Activated CD8-positive, alpha-beta memory T cell treated with anti-CD3 and anti-CD28 coated beads, Interleukin-2, amount 50 U/mL, for 1 hour (primary cell): Measurements from ENCODE around the gene GLTP.

ENCODE experiments used
- DNase-seq: peaks from one replicate; pipeline ENCODE4 v3.0.0-alpha.2; 2020; ENCODE audit errors: extremely low read depth

GLTP gene

DNA sequence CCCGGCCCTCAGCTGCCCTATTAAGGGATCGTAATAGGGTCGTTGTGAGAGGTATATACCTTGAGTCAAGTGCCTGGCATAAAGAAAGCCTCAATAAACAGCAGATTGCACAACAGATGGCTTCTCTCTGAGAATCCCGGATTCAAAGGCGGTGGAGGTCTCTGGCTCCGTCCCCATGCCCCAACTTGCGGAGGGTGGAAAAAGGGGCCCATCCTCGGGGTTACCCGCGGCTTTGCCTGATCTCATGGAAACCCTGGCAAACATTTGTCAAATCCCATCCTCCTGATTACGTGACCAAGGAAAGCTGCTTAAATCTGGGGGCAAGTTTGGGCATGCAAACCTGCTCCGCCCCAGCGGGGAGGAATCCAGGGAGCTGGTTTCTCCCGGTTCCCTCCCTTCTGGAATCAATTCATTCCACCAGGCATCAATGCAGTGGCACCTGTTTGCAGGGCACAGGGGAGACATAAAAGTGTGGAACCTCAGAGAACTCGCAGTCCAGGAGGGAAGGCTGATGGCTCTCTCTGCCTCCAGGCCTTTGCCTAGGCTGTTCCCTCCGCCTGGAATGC, 59.4 kb downstream of the GLTP start:
- no peak for DNase-seq

DNA sequence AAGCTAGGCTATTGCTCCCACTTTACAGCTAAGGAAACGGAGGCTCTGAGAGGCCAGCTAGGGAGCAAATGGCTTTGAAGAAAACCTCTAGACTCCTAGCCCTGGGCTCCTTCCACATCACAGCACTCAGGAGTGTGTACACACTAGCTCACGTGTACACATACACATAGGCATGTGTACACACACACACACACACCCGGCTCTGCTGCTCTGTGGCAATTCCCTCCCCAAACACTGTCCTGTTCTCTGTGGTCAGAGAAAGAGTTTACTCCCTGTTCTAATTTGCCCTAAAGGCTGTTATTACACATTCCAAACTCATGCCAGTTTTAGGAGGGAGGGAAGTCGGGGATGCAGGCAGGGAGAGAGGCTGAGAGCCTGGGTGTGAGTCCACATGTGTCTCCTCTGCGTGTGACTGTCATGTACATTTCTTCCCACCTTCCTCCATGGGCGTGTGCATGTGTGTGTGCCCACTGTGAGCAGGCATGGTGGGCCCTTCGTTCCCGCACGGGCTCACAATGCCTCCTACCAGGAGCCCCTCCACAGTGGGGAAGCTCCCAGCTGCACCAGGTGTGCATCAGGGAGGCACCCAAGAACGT, 61.3 kb downstream of the GLTP start:
- no peak for DNase-seq

DNA sequence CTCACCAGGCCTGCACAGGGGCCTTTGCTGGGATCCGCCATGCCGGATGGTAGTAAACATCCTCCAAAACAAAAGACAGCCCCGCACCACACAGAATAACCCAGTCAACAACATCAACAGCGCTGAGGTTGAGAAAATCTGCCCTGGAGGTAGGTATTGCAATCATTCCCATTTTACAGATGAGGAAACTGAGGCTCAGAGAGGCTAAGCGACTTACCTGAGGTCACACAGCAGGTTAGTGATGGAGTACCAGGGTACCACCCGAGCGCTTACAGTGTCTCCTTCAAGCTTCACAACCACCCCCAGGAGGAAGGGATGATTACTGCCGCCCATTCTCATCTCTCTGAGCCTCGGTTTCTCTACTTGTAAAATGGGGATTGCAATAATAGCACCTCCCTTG, 62.1 kb downstream of the GLTP start:
- DNase-seq, result no peak

DNA sequence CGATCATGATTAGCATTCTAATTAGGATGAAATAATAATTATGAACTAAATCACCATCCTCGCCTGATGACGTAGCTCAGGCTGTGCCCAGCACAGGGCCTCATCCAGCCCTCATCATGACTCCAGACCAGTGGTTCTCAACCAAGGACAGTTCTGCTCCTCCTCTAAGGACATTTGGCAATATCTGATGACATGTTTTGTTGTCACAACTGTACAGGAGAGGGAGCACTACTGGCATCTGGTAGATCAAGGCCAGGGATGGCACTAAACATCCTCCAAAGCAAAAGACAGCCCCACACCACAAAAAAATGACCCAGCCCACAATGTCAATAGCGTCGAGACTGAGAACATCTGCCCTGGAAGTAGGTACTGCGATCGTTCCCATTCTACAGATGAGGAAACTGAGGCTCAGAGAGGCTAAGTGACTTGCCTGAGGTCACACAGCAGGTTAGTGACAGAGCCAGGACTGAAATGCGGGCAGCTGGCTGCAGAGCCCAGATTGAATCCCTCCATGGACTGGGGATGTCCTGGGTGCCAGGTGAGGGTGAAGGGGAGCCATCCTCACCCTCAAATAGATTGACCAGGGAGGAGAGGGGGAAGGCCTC, 62.6 kb downstream of the GLTP start:
- no peak for DNase-seq

DNA sequence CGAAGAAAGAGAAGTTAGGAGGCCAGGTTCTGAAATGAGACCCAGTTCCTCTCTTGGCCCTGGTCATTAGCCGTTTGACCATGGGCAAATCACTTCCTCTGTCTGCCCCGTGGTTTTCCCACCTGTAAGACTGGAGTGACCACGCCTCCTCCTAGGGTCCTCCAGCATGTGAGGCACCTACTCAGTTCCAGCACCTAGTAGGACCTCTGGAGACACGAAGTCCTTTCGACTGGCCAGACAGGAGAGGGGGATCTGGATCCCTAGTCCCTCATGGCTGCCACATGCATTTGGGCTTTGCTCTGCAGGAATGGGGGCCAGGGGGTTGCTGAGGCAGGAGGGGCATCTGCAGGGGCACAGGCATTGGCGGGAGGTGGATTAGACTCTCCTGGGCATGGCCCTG, 63.5 kb downstream of the GLTP start:
- no peak for DNase-seq

DNA sequence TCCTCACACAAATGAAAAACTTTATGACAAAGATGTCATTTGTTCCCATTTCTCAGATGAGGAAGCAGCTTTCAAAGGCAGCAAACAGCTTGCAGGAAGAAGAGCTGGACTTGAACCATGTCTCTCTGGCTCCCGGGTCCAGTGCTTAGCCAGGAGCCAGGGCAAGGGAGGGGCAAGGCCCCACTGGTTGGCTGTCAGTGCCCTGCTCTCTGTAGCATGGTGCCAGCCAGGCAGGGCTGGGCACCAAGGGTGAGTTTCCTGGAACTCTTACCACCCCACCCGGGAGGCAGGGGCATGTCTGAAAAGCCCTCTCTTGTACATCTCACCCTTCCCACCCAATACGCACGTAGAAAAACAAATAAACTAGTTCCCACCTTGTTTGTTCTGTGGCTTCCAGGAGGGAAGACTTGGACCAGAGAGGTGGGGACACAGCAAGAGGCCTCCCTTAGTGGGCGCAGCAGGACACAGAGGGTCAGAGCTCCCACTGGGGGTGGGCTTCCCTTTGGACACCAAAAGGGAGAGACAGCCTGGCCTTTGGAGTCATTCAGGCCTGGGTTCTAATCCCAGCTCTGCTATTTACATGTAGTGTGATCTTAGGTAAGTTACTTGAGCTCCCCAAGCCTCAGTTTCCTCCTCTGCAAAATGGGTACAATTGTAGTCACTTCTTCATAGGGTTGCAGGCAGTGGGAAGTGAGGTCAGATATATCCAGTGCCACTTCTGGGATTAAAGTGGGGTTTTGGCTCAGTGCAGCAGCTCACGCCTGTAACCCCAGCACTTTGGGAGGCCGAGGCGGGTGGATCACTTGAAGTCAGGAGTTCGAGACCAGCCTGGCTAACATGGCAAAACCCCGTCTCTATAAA, 64.4 kb downstream of the GLTP start:
- no peak for DNase-seq

DNA sequence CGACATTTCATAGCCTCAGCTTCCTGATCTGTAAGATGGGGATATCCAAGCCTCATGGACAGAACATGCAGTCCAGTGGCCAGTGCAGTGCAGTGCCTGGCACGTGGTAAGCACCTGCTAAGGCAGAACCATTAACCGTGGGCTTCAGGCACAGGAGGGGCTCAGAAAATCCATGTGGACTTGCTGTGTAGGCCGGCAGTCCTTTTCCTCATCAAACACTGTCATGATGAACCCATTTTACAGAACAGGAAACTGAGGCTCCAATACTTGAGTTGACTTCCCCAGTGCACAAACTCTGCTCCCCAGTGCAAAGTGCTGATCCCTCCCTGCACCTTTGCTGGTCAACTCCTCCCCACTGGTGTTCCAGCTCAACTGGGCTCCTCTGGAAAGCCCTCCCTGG, 65.1 kb downstream of the GLTP start:
- DNase-seq, result no peak

DNA sequence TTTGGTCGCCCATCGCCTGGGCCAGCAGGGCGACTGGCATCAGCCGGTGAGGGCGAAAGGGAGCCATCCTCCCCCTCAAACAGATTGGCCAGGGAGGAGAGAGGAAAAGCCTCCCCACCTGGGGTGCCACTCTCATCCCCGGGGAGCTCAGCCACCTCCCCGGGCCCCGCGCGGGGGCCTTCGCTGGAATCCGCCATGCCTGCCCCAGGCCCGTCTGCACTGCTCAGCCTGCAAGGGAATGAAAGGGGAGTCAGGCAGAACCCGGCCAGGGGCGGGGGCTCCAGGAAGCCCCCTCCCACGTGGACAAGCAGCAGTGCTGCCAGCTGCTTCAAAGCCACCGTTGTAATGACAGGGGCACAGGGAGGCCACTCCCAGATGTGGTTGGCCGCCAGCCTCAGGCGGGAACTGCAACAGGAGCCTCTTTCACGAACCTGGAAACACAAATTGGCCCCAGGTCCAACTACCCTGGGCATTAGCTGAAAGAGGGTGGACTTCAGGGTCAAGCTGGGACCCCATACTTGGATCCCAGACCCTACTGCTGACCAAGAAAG, 65.7 kb downstream of the GLTP start:
- no peak for DNase-seq

DNA sequence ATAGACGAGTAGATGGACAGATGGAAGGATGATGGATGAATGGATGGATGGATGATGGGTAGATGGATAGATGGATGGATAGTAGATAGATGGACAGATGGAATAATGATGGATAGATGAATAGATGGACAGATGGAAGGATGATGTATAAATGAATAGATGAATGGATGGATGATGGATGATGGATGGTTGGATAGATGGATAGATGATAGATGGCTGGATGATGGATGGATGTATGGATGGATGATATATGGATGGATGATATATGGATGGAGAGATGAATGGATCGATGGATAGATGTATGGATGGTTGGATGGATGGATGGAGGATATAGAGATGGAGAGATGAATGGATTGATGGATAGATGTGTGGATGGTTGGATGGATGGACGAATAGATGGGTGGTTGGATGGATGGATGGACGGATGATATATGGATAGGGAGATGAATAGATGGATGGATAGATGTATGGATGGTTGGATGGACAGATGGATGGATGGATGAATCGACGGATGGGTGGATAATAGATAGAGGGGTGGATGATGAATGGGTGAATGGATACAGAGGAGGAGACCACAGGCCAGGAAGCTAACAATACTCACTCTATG, 66.4 kb downstream of the GLTP start:
- no peak for DNase-seq

DNA sequence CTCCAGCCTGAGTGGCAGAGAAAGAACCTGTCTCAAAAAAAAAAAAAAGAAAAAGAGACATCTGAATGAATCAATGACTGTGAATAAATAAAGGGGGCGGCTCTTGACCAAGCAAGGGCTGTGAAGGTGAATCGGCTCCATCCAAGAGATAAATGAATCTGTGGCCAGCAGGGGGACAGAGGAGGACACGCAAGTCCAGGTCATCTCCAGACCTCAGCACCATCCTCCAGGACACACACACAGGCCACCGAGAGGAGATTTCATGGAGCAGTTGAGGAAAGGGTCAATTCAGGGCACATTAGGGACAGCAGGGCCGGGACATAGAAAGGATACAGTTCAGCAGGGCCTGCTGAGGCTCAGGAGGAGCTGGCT, 68.7 kb downstream of the GLTP start:
- DNase-seq, result no peak

DNA sequence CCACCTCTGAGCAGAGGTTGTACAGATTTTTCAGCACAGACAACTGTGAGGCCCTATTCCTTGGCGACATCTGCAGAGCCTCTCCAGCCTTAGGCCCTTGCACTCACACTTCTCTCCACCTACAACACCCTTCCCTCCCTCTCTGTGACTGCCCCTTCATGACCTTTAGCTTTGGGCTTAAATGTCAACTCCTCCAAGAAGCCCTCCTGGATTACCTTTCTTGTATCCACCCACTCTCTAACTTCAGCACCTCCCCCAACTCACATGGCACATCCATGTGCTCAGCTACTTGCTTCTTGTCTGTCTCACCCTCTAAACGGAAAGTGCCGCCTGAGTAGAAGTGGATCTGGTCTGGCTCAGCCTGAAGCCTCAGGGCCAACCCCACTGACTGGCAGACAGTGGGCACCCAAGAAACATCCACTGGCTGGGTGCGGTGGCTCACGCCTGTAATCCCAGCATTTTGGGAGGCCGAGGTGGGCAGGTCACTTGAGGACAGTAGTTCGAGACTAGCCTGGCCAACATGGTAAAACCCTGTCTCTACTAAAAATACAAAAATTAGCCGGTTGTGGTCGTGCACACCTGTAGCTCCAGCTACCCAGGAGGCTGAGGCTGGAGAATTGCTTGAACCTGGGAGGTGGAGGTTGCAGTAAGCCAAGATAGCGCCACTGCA, 69.3 kb downstream of the GLTP start:
- no peak for DNase-seq

DNA sequence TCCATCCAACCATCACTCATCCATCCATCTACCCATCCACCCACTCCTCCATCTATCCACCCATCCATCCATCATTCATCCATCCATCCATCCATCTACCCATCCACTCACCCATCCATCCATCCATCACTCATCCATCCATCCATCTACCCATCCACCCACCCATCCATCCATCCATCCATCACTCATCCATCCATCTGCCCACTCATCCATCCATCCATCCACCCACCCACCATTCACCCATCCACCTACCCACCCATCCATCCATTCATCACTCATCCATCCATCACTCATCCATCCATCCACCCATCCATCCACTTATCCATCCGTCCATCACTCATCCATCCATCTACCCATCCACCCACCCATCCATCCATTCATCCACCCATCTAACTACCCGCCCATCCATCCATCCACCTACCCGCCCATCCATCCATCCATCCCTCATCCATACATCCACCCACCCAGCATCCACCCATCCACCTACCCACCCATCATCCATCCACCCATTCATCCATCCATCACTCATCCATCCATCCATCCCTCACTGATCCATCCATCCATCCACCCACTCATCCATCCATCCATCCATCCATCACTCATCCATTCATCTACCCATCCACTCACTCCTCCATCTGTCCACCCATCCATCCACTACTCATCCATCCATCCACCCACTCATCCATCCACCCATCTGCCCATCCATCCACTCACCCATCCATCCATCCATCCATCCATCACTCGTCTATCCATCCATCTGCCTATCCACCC, 71.3 kb downstream of the GLTP start:
- no peak for DNase-seq

DNA sequence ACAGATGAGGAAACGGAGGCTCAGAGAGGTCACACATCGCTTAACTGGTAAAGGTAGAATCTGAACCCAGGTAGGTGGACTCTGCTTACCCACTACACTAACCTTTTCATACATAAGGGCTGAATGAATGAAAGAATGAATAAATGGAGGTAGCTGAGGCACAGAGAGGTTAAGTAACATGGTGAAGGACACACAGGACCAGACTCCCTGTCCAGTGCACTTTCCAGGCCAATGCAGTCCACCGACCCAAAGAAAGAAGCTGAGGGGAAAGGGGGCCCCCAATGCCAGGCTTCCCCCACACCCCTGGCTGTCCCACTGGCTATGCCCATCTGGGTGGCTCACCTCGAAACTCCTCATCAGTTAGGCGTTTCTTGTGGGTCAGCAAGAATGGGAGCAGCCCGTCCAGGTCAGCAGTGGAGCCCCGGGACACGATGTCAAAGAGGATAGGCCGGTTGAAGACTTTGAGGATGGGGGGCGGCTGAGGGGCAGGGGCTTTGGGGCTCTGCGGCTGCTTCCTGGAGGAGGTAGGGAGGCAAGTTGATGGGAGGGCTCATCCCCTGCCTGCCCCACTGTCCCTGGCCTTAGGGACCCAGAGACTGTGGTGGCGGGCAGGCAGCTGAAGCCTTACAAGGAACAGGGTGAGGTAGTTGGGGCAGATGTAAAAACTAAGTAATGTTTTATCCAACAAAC, 72.2 kb downstream of the GLTP start:
- DNase-seq, result no peak

DNA sequence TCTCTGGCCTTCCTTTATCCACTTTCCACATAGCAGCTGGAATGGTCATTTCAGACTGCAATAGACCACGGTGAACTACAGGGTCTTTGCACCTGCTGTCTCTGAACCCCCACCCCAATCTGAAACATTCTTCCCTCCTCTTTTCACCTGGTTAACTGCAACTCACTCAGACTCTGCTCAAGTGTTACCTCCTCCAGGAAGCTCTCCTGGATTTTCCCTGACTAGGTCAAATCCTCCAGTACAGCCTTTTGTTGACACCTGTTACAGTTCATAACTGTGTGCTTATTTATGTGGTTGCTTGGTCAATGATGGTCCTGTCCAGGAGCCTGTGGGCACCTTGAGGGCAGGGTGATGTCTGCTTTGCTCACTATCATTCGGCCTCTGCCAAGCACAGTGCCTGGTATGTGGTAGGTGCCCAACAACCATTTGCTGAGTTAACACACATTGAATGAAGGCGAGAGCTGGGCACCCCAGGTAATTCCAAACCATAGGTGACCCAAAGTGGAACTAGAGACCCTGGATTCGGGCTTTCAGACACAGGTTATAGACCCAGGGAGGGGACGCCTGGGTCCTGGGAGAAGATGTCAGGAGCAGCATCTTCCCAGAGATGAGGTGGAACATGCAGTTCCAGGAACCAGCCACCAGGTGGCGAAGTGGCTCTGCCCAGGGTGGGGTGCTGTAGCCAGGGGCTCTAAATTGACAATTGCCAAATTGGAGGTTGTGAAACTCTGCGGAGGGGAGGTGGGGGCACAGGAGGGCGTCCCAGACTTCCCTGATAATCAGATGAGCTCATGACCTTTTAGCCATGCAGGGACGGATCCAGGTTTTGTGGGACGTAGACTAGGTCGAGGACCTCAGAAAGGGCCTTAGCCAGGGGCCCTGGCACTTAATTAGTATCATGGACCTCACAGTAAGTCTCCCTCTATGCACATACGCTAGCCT, 75.2 kb downstream of the GLTP start:
- DNase-seq, result no peak

DNA sequence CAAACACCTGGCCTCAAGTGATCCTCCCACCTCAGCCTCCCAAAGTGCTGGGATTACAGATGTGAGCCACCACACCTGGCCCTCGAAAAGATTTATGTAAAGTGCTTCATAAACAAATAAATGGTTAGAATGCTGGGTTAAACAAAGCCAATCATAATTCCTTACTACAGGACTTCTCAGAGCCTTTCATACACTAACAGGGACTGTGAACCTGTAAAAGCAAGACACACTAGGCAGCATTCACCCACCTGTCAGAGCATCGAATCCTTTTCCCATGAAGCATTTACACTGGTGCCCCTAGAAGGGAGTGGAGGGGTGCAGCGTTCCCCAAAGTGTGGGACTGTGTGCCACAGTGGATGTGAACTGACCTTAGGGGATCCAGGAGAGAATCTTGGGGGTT, 76.7 kb downstream of the GLTP start:
- DNase-seq, result no peak

DNA sequence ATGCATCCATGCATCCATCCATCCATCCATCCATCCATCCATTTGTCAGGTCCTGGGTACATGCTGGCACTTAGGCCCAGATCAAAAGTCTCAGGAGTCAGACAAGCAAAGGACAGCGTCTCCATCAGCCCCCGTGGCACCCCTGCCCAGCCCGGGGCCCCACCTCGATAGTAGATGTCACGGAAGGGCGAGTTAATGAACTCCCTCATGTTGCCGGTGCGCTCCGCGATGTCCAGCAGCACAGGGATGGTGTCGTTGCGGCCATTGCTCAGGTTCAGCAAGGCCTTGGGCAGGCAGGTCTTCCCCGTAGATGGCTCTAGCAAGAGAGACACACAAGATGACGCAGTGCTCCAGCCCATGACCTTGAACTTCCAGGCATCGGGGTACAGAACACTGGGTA, 77.5 kb downstream of the GLTP start:
- no peak for DNase-seq
